ENCODE measurements around the gene GNAZ.

The GNAZ gene

GRCh38 chr22:23156286-23156685 is 86.0 kb downstream of the GNAZ start:
- no peak overlapping the region for H3K4me3 ChIP-seq (replicated peaks; ENCODE audit: insufficient read depth, low read length)
- H3K27ac ChIP-seq (replicated peaks) = no peak overlapping the region
- no peak for TF ChIP-seq SPI1 (IDR thresholded peaks at IDR 0.05; ENCODE audit: borderline replicate concordance, low read depth)
- no peak for TF ChIP-seq REST (IDR thresholded peaks at IDR 0.05; ENCODE audit: insufficient replicate concordance, low read depth)
- no peak for TF ChIP-seq CTCF (IDR thresholded peaks at IDR 0.05; ENCODE audit: insufficient read depth, low read length)
- no peak for TF ChIP-seq GABPA (IDR thresholded peaks at IDR 0.05; ENCODE audit: low read depth)
- no peak for TF ChIP-seq POLR2AphosphoS5 (IDR thresholded peaks at IDR 0.05; ENCODE audit: low read depth)
- DNase-seq (ENCODE audit: low read depth in 1 of 2, low spot score in 1 of 2) = no peak
- H3K27me3 ChIP-seq (ENCODE audit: insufficient read depth, poor library complexity, severe bottlenecking) = no peaks in the 10 kb centered on the region

DNA sequence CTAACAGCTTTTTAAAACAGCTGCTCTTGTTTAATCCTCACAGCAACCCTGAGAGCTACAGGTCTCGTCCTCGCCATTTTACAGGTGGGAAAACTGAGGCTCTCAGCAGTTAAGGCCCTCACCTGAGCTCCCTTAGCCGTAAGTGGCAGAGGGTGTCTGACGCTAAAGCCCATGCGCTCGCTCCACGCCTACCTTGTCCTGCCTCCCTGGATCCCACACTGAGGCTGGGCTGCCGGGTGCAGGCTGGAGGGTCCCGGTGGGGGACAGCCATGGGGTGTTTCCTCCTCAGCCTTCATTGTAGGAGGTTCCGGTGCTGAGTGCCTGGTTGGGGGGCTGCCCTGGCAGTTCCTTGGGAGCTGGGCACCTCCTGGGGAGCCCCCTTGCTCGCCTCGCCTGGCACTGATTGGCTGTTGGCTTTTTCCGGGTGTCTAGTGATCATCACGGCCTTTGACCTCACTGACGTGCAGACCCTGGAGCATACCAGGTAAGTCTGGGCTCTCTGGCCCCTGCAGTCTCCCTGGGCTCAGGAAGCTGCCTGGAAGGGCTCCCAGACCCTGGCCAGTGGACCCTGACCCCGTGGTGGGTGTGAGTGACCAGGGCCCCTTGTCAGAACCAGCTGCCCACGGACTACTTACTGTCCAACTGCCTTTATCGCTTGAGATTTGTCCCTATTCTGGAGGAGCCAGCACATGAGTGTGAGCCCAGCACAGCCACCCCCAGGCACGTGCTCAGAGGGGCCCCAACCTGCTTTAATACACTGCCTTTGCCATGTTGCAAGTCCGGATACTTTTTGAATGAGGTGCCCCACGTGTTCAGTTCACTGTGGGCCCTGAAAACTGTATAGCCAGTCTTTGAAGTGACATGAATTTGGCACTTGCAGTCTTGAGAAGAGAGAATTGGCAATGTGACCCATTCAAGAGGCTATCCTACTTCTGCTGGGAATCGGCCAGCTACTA is 87.5 kb downstream of the GNAZ start:
- no peak for DNase-seq (ENCODE audit: low read depth in 1 of 2, low spot score in 1 of 2)
- Histone ChIP-seq H3K4me3 (replicated peaks; ENCODE audit: insufficient read depth, low read length) (no peak overlapping the region), H3K27ac (replicated peaks) (no peak overlapping the region), H3K27me3 (ENCODE audit: insufficient read depth, poor library complexity, severe bottlenecking) (no peaks in the 10 kb centered on the region)
- TF ChIP-seq SPI1 (IDR thresholded peaks at IDR 0.05; ENCODE audit: borderline replicate concordance, low read depth) = no peak
- TF ChIP-seq GABPA (IDR thresholded peaks at IDR 0.05; ENCODE audit: low read depth) = no peak
- no peak for TF ChIP-seq POLR2AphosphoS5 (IDR thresholded peaks at IDR 0.05; ENCODE audit: low read depth)
- TF ChIP-seq REST (IDR thresholded peaks at IDR 0.05; ENCODE audit: insufficient replicate concordance, low read depth) = no peak
- TF ChIP-seq CTCF (IDR thresholded peaks at IDR 0.05; ENCODE audit: insufficient read depth, low read length) = no peak

- Histone ChIP-seq H3K27ac (replicated peaks) (no peak overlapping the region), H3K4me3 (replicated peaks; ENCODE audit: insufficient read depth, low read length) (no peak overlapping the region), H3K27me3 (ENCODE audit: insufficient read depth, poor library complexity, severe bottlenecking) (no peaks in the 10 kb centered on the region)
- TF ChIP-seq CTCF (IDR thresholded peaks at IDR 0.05; ENCODE audit: insufficient read depth, low read length) = no peak
- no peak for TF ChIP-seq REST (IDR thresholded peaks at IDR 0.05; ENCODE audit: insufficient replicate concordance, low read depth)
- no peak for TF ChIP-seq GABPA (IDR thresholded peaks at IDR 0.05; ENCODE audit: low read depth)
- TF ChIP-seq SPI1 (IDR thresholded peaks at IDR 0.05; ENCODE audit: borderline replicate concordance, low read depth) = no peak
- TF ChIP-seq POLR2AphosphoS5 (IDR thresholded peaks at IDR 0.05; ENCODE audit: low read depth) = no peak
- DNase-seq (ENCODE audit: low read depth in 1 of 2, low spot score in 1 of 2) = no peak
These were observed 88.4 kb downstream of the GNAZ start for GRCh38 chr22:23158516-23159290.

All from HL-60 (cell line).